ENCODE measurements around the gene ME3. TPM values are rescaled to one million over a fixed set of nuclear protein-coding genes. Genes with fewer than 3 reads are reported as not detected.

ME3 gene
- total RNA-seq, 1 experiment from 2014 or later: 1.8 TPM

- no peak for TF ChIP-seq ATF1 (CRISPR knock-in tag; IDR thresholded peaks at IDR 0.05)
These were observed 158.0 kb downstream of the ME3 start (continued) for GRCh38 chr11:86514453-86514852.

GRCh38 chr11:86513746-86514373 lies 158.6 kb downstream of the ME3 start:
- POLR2A ChIA-PET: no interaction called here
- H3K4me1 Mint-ChIP-seq: peaks cover 18% of the 10 kb centered on the region
- no peaks in the 10 kb centered on the region for H3K9me3 Mint-ChIP-seq
- H3K36me3 Mint-ChIP-seq: no peaks in the 10 kb centered on the region
- H3K4me3 Mint-ChIP-seq: no peak overlapping the region
- DNase-seq (ENCODE audit: low spot score): no peak
- CTCF ChIA-PET: interaction anchor here (1.5 kb wide), 1 partner anchor 94 kb away, joined by 4 read pairs; no protein-coding TSS in a partner anchor
- TF ChIP-seq JUN (CRISPR knock-in tag; IDR thresholded peaks at IDR 0.05) (no peak), E2F5 (CRISPR knock-in tag; IDR thresholded peaks at IDR 0.05) (no peak), TCF7 (CRISPR knock-in tag; IDR thresholded peaks at IDR 0.05; ENCODE audit: low read depth) (no peak), FOXJ3 (CRISPR knock-in tag; IDR thresholded peaks at IDR 0.05; ENCODE audit: borderline replicate concordance) (no peak), ZNF423 (CRISPR knock-in tag; IDR thresholded peaks at IDR 0.05) (no peak), PRDM15 (CRISPR knock-in tag; IDR thresholded peaks at IDR 0.05) (no peak), ZBTB21 (CRISPR knock-in tag; IDR thresholded peaks at IDR 0.05; ENCODE audit: borderline replicate concordance) (no peak), ATF6 (CRISPR knock-in tag; IDR thresholded peaks at IDR 0.05) (no peak), ZNF232 (CRISPR knock-in tag; IDR thresholded peaks at IDR 0.05) (no peak), ARID4B (CRISPR knock-in tag; IDR thresholded peaks at IDR 0.05; ENCODE audit: borderline replicate concordance) (no peak), IRF1 (CRISPR knock-in tag; IDR thresholded peaks at IDR 0.05) (no peak), ZNF219 (CRISPR knock-in tag; IDR thresholded peaks at IDR 0.05; ENCODE audit: borderline replicate concordance) (no peak), ZNF416 (CRISPR knock-in tag; IDR thresholded peaks at IDR 0.05) (no peak), E2F1 (CRISPR knock-in tag; IDR thresholded peaks at IDR 0.05) (no peak), GRHL2 (CRISPR knock-in tag; IDR thresholded peaks at IDR 0.05; ENCODE audit: insufficient replicate concordance, severe bottlenecking) (no peak)
- H3K27ac Mint-ChIP-seq: no peak overlapping the region
- no peak for ATAC-seq
- H3K27me3 Mint-ChIP-seq (ENCODE audit: low read depth): no peaks in the 10 kb centered on the region
